ENCODE results near the gene GATAD2B.
"Not testable (repeated sequence)": the region's sequence is repeated elsewhere in the genome, so short reads cannot be mapped to it uniquely, and the experiment has no call there.

Gene GATAD2B

DNA sequence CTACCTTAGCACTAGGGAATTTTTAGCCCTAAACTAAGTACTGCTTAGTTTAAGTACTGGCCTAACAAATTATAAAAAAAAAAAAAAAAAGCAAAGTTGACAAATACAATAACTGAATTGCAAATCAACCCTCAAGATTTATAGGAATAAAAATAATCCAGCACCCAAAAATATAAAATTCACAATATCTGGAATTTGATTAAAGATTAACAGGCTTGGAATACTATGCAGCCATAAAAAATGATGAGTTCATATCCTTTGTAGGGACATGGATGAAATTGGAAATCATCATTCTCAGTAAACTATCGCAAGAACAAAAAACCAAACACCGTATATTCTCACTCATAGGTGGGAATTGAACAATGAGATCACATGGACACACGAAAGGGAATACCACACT, 78.4 kb downstream of the GATAD2B start:
- DNase-seq: not testable (repeated sequence)

- DNase-seq: no peak
Measured at GRCh38 chr1:153842006-153842471, 80.7 kb downstream of the GATAD2B start.

DNA sequence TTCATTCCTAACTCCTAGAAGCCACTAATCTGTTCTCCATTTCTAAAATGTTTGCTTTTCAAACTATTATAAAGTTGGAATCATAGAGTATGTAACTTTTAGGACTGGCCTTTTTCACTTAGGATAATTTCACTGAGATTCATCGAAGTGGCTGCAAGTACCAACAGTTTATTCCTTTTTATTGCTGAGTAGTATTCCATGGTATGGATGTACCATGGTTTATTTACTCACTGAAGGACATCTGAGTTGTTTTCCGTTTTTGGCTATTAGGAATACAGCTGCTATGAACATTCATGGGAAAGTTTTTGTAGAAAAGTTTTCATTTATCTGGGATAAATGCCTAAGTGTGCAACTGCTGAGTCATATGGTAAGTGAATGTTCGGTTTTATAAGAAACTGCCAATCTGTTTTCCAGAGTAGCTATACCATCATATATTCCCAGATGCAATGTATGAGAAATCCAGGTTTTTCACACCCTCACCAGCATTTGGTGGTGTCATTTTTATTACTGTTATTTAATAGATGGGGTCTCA, 81.2 kb downstream of the GATAD2B start:
- DNase-seq: no peak

GRCh38 chr1:153840774-153841173, 82.0 kb downstream of the GATAD2B start:
- DNase-seq: not testable (repeated sequence)

- not testable (repeated sequence) for DNase-seq
Measured at GRCh38 chr1:153833968-153834367, 88.8 kb downstream of the GATAD2B start.

GRCh38 chr1:153833171-153833570, 89.6 kb downstream of the GATAD2B start:
- peak in 2 of 58 donors; percentile 1 to 19 for DNase-seq

GRCh38 chr1:153832293-153832692, 90.5 kb downstream of the GATAD2B start:
- no peak for DNase-seq

DNA sequence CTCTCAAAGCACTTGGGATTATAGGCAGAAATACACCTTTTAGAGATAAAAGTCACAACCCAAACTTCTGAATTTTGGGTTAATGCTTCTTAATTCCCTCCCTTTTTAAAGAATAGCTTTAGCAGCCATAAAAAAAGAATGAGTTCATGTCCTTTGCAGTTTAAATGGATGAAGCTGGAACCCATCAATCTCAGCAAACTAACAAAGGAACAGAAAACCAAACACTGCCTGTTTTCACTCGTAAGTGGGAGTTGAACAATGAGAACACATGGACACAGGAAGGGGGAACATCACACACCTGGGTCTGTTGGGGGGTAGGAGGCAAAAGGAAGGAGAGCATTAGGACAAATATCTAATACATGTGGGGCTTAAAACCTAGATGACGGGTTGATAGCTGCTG, 91.7 kb downstream of the GATAD2B start:
- DNase-seq: no peak

- no peak for DNase-seq
Measured at GRCh38 chr1:153827168-153827964, 95.4 kb downstream of the GATAD2B start.

DNA sequence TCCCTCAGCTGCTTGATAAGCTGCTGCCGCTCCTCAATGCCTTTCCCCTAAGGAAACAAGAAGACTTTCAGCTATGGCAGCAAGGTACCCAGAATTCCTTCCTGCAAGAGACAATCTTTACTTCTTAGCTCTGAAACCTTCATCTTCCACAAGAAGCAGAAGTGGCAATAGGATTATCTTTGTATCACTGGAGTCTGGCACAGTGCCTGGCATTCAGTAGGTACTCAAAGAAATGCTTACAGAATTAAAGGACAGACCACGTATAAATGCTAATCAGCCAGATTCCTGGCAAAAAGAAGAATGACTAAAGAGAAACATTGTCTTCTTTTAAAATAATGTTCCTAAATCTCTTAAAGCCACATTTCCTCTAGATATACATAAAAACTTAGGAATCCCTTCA, 103.9 kb downstream of the GATAD2B start:
- peak in 1 of 58 donors; percentile 11 for DNase-seq

- no peak for DNase-seq
Measured at GRCh38 chr1:153816283-153816889, 106.4 kb downstream of the GATAD2B start.

GRCh38 chr1:153805886-153806719, 116.7 kb downstream of the GATAD2B start:
- DNase-seq: no peak

GRCh38 chr1:153805042-153805745, 117.6 kb downstream of the GATAD2B start:
- peak in 1 of 58 donors; percentile 18 for DNase-seq

GRCh38 chr1:153804112-153804511, 118.7 kb downstream of the GATAD2B start:
- DNase-seq: no peak

GRCh38 chr1:153803470-153804056, 119.2 kb downstream of the GATAD2B start:
- no peak for DNase-seq

DNA sequence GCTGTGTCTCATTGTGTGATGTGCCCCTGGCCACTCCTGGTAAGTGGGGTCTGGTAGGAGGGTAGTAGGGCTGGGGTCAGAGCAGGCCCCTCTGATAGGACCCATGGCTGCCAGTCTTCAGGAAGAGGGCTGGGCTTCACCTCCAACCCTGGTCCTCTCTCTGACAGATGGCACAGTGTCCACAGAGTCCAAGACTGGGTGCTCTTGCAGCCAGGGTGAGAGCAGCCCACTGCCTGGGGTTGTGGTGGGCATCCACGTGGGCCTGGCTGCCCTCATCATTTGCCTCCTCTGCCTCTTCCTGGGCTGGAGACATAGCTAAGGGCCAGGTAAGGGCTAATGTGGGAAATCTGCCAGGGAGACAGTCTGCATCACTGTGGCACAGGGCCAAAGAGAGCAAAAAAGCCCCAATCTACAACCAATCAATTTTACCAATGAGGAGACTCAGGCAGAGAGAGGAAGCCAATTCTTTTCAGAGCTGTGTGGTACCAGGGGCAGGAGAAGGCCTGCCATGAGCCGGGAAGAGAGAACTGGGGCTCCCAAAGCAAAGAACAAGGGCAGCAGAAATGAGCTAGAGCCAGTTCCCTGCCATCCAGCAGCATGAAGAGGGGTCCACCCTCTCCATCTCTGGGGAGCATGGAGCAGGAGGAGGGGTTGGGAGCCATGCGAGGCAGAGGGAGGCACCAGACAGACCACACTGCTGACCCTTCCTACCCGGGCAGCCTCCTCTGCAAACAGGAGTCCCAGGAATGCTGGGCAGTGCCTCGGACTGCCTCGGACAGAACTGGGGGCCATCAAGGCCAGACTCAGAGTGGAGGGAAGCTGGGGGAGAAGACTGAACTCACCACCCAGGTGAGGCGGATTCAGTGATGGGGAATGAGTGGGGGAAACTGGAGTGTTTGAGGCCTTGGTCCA, 120.7 kb downstream of the GATAD2B start:
- DNase-seq: no peak

DNA sequence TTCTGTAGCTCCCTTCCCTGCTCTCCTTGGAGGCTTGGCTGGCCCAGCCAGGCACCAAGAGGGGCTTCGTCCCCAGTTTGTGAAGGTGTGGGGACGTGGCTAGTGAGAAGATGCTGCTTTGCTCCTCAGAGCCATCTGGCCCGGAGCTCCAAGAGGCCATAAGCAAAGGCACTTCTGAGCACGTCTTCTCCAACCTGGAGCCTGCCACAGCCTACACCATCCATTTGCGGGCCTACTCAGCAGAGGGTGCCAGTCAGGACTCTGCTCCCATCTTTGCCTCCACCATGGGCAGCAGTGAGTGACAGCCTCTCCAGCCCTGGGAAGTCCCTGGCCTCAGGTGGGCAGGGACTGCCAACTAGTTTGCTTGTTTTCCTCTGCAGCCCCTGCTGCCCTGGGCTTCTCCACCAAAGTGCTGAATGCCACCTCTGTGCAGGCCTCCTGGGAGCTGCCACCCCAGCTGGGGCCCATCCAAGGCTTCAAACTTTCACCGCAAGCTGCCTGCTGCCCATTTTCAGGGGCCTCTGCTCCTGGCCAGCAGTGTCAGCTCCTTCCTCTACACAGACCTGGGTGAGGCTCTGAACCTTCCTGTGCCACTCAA, 121.6 kb downstream of the GATAD2B start:
- DNase-seq: no peak

- peak in 1 of 58 donors; percentile 24 for DNase-seq
Measured at GRCh38 chr1:153800516-153800915, 122.3 kb downstream of the GATAD2B start.

All from anterior cingulate cortex (tissue), 58 donors.